ENCODE results near the gene C1QTNF6.

DNA sequence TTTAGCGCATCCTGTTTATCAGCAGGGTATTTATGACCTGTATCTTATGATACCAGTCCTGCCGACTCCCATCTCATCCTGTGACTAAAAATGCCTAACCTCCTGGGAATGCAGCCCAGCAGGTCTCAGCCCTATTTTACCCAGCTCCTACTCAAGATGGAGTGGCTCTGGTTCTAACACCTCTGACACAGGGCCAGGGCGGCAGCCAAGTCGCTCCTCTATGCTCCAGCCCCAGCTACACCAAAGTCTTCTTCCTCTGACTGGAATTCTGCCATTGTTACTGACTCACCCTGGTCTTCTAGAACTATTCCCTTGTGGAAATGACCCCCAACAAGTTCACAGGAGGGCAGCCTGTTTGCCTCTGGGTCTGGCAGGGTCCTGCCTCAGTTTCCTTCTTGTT is 7.9 kb upstream of the C1QTNF6 start:
- TF ChIP-seq CTCF (IDR thresholded peaks at IDR 0.05) (no peak), REST (IDR thresholded peaks at IDR 0.05; ENCODE audit: insufficient read depth in 1 of 2, low read depth in 2 of 2, low read length in 1 of 2) (no peak)

Measured in Panc1 (cell line).